Thyroid gland (tissue), 4 donors: ENCODE results near the gene CBR3. TPM values are rescaled to one million over a fixed set of nuclear protein-coding genes. Genes with fewer than 3 reads are reported as not detected.

Experiments
- DNase-seq, 2 donors: peaks; one replicate each; pipeline ENCODE4 v3.0.0-alpha.2; 2019
- H3K27ac ChIP-seq, 3 donors: fragments of 200-600 bp; sonication (generic); 1 replicate in 2 of 3; 2 replicates in 1 of 3; pipeline ENCODE4 v1.5.1; 2016 to 2019; ENCODE audit warnings: mild to moderate bottlenecking in 1 of 3, moderate library complexity in 1 of 3
- H3K27me3 ChIP-seq: fragments of 200-600 bp; sonication (generic); one replicate; pipeline ENCODE4 v1.5.1; 2019
- H3K36me3 ChIP-seq, 2 donors: fragments of 200-600 bp; sonication (generic); one replicate each; pipeline ENCODE4 v1.5.1; 2016 to 2019
- H3K4me1 ChIP-seq, 2 donors: fragments of 200-600 bp; sonication (generic); one replicate each; pipeline ENCODE4 v1.5.1; 2017 to 2019
- H3K4me3 ChIP-seq, 3 donors: fragments of 200-600 bp; sonication (generic); replicated peaks in 1 of 3; 1 replicate in 2 of 3; 2 replicates in 1 of 3; pipeline ENCODE4 v1.5.1; 2016; ENCODE audit warnings: mild to moderate bottlenecking in 1 of 3
- H3K9me3 ChIP-seq: fragments of 200-600 bp; sonication (generic); one replicate; pipeline ENCODE4 v1.5.1; 2017
- POLR2A ChIP-seq, 2 donors: fragments of 450-650 bp; IDR thresholded peaks; one replicate each; pipeline ENCODE4 v1.6.1; 2017; ENCODE audit warnings: antibody characterized with exemption in 2 of 2, mild to moderate bottlenecking in 2 of 2, moderate library complexity in 1 of 2
- WGBS, 2 donors: methylation state at CpG; one replicate each; pipeline ENCODE4 v1.1.5; 2017; 5-methylcytosine and 5-hydroxymethylcytosine counted together
- intact Hi-C: fragments of 100-400 bp; cut with DNase I; formaldehyde crosslinking; loops from one replicate; pipeline ENCODE4 v1.15.1; 2023
- total RNA-seq, 4 donors: library from RNA; depleted of rRNA; stranded (reverse); fragments of >200 nt; gene quantifications; one replicate each; pipeline ENCODE4 v1.2.3, GENCODE V29; 2016
- TF ChIP-seq, protein P1 (sequence below), 6 experiments: fragments of 200-600 bp in 3 of 6; fragments of 450-650 bp in 3 of 6; sonication (generic) in 3 of 6; IDR thresholded peaks; one replicate each; pipeline ENCODE4 v1.5.1; 2016 to 2019; ENCODE audit warnings: antibody characterized with exemption in 6 of 6, mild to moderate bottlenecking in 2 of 6, inconsistent platforms in 1 of 6, moderate library complexity in 1 of 6

Gene CBR3
- total RNA-seq, 4 donors from 2014 or later, result 5.0 to 23.6 (median 6.5) TPM

GRCh38 chr21:36100971-36101641 lies 33.8 kb upstream of the CBR3 start:
- 81 to 85% methylated on average over 6 of the region's 6 CpGs for WGBS, 2 donors
- intact Hi-C loops, result no loop called here

DNA sequence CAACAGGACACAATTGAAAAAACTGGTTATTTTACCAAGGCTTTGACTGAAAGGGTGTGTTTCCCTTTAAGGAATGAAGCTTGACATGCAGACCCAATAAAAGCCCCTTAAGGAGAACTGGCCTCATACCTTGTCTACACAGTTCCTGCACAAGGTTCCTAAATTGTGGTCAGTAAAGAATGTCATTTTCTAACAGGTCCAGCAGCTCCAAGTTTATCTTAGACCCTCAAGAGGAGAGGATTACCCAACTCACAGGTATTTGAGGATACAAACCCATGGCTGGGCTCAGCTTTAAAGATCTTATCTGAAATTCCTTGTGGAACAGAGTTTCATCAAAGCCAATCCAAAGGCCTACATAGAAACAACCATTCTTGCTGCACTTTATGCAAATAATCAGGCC lies 31.4 kb upstream of the CBR3 start:
- no peak for DNase-seq
- Histone ChIP-seq H3K27me3 (no peaks in the 10 kb centered on the region), H3K9me3 (no peaks in the 10 kb centered on the region), H3K4me3 (no peak overlapping the region), H3K4me1 (peaks cover 0 to 9% of the 10 kb centered on the region in 2 donors), H3K27ac (no peak overlapping the region), H3K36me3 (no peaks in the 10 kb centered on the region)
- TF ChIP-seq POLR2A (IDR thresholded peaks at IDR 0.05), result no peak
- TF ChIP-seq, protein P1, sequence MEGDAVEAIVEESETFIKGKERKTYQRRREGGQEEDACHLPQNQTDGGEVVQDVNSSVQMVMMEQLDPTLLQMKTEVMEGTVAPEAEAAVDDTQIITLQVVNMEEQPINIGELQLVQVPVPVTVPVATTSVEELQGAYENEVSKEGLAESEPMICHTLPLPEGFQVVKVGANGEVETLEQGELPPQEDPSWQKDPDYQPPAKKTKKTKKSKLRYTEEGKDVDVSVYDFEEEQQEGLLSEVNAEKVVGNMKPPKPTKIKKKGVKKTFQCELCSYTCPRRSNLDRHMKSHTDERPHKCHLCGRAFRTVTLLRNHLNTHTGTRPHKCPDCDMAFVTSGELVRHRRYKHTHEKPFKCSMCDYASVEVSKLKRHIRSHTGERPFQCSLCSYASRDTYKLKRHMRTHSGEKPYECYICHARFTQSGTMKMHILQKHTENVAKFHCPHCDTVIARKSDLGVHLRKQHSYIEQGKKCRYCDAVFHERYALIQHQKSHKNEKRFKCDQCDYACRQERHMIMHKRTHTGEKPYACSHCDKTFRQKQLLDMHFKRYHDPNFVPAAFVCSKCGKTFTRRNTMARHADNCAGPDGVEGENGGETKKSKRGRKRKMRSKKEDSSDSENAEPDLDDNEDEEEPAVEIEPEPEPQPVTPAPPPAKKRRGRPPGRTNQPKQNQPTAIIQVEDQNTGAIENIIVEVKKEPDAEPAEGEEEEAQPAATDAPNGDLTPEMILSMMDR (IDR thresholded peaks at IDR 0.05), result no peak
- intact Hi-C loops, result no loop called here

More at GRCh38 chr21:36100971-36101641, 33.8 kb upstream of the CBR3 start:
- Histone ChIP-seq H3K4me3 (no peak overlapping the region), H3K4me1 (peaks cover 7 to 26% of the 10 kb centered on the region in 2 donors), H3K36me3 (no peaks in the 10 kb centered on the region), H3K9me3 (no peaks in the 10 kb centered on the region), H3K27ac (no peak overlapping the region), H3K27me3 (no peaks in the 10 kb centered on the region)
- DNase-seq, result no peak
- no peak for TF ChIP-seq POLR2A (IDR thresholded peaks at IDR 0.05)
- TF ChIP-seq, protein P1 (IDR thresholded peaks at IDR 0.05), result no peak

GRCh38 chr21:36104317-36105300 lies 30.3 kb upstream of the CBR3 start:
- Histone ChIP-seq H3K27me3 (no peaks in the 10 kb centered on the region), H3K27ac (no peak overlapping the region), H3K4me3 (no peak overlapping the region), H3K4me1 (peaks cover 0 to 8% of the 10 kb centered on the region in 2 donors), H3K9me3 (no peaks in the 10 kb centered on the region), H3K36me3 (no peaks in the 10 kb centered on the region)
- TF ChIP-seq, protein P1 (IDR thresholded peaks at IDR 0.05), result peak in 2 of 6 experiments; percentile 46 to 51
- no peak for TF ChIP-seq POLR2A (IDR thresholded peaks at IDR 0.05)
- 26 to 31% methylated on average over 28 to 29 of the region's 29 CpGs for WGBS, 2 donors
- intact Hi-C loops, result no loop called here
- peak; percentile 63 to 69 for DNase-seq

DNA sequence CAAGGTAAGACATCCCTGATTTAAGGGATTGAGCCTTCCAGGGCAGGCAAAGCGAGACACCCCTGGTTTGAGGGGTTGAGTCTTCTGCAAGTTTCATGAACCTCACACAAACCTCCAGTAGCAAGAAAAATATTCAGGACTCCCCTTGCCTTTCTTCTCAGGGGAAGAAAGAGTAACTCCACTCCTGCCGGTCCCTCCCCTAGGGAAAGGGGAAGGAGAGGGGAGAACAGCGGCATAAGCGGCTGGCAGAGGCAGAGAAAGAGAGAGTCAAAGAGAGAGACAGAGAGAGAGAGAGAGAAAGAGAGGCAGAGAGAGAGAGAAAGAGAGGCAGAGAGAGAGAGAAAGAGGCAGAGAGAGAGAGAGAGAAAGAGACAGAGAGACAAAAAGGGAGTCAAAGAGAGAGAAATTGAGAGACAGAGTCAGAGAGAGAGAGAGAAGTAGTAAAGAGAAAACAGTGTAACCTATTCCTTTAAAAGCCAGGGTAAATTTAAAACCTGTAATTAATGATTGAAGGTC lies 29.5 kb upstream of the CBR3 start:
- Histone ChIP-seq H3K4me3 (no peak overlapping the region), H3K36me3 (no peaks in the 10 kb centered on the region), H3K4me1 (peaks cover 0 to 8% of the 10 kb centered on the region in 2 donors), H3K9me3 (no peaks in the 10 kb centered on the region), H3K27ac (no peak overlapping the region), H3K27me3 (no peaks in the 10 kb centered on the region)
- 76 to 77% methylated on average over 4 of the region's 4 CpGs for WGBS, 2 donors
- DNase-seq, result no peak
- TF ChIP-seq, protein P1 (IDR thresholded peaks at IDR 0.05), result no peak
- TF ChIP-seq POLR2A (IDR thresholded peaks at IDR 0.05), result no peak
- intact Hi-C loops, result no loop called here
